HEK293 (cell line): ENCODE results near the gene NDUFB10.

Experiments used
- CTCF ChIA-PET: fragments of 350-600 bp; formaldehyde crosslinking; extraction: SDS; loops from one replicate; lab custom pipeline; 2021; ENCODE audit warnings: antibody characterized with exemption; lab: Yijun Ruan, JAX
- POLR2A ChIA-PET: fragments of 300-600 bp; formaldehyde crosslinking; extraction: SDS; loops from one replicate; lab custom pipeline; 2020; ENCODE audit warnings: antibody characterized with exemption, inconsistent platforms; lab: Yijun Ruan, JAX
- H3K27ac ChIP-seq: fragments of 200-500 bp; sonication (Bioruptor generic); 2 replicates; pipeline ENCODE4 v1.5.1; 2014; ENCODE audit warnings: low read depth, low read length, control low read depth, inconsistent platforms; ENCODE audit errors: extremely low read depth
- H3K36me3 ChIP-seq, 2 experiments: fragments of 200-500 bp in 1 of 2; sonication (Bioruptor generic) in 1 of 2; 1 replicate in 1 of 2; 2 replicates in 1 of 2; pipeline ENCODE4 v1.5.1; 2014 to 2017; ENCODE audit warnings: inconsistent platforms in 2 of 2, low read length in 2 of 2; ENCODE audit not compliant: control insufficient read depth in 2 of 2, insufficient read depth in 1 of 2
- H3K4me1 ChIP-seq: fragments of 200-500 bp; sonication (Bioruptor generic); 2 replicates; pipeline ENCODE4 v1.5.1; 2014; ENCODE audit warnings: mild to moderate bottlenecking, low read length, inconsistent platforms; ENCODE audit not compliant: control insufficient read depth, insufficient read depth
- H3K4me3 ChIP-seq: 2 replicates; pipeline ENCODE4 v1.5.1; 2011; ENCODE audit warnings: low read depth, mild to moderate bottlenecking, control low read depth, low read length, moderate library complexity
- H3K9me3 ChIP-seq: fragments of 200-500 bp; sonication (Bioruptor generic); 2 replicates; pipeline ENCODE4 v1.5.1; 2014; ENCODE audit warnings: low read depth, low read length, inconsistent platforms; ENCODE audit not compliant: control insufficient read depth, insufficient read depth
- EGR2 ChIP-seq: fragments of 450-650 bp; formaldehyde crosslinking; IDR thresholded peaks from 2 replicates; pipeline ENCODE4 v1.5.1; 2016; ENCODE audit warnings: low read depth, missing biosample characterization, missing genetic modification characterization
- HOXD13 ChIP-seq: sonication (generic); formaldehyde crosslinking; IDR thresholded peaks from 2 replicates; pipeline ENCODE4 v1.8.0; 2022; ENCODE audit warnings: missing genetic modification reagents, borderline replicate concordance
- SP2 ChIP-seq: fragments of 450-650 bp; formaldehyde crosslinking; IDR thresholded peaks from 2 replicates; pipeline ENCODE4 v1.5.1; 2016; ENCODE audit warnings: missing biosample characterization, missing genetic modification characterization
- ZBTB7A ChIP-seq: fragments of 450-650 bp; formaldehyde crosslinking; IDR thresholded peaks from 2 replicates; pipeline ENCODE4 v1.5.1; 2016; ENCODE audit warnings: low read depth, missing biosample characterization, missing genetic modification characterization
- ZNF10 ChIP-seq: fragments of 450-650 bp; formaldehyde crosslinking; IDR thresholded peaks from 2 replicates; pipeline ENCODE4 v1.5.1; 2017; ENCODE audit warnings: missing biosample characterization, missing genetic modification characterization
- ZNF341 ChIP-seq: fragments of 450-650 bp; formaldehyde crosslinking; IDR thresholded peaks from 2 replicates; pipeline ENCODE4; 2016; ENCODE audit warnings: low read depth, missing biosample characterization, missing genetic modification characterization
- ZNF585B ChIP-seq: fragments of 450-650 bp; formaldehyde crosslinking; IDR thresholded peaks from 2 replicates; pipeline ENCODE4 v1.5.1; 2016; ENCODE audit warnings: missing biosample characterization, missing genetic modification characterization
- ZNF76 ChIP-seq: fragments of 450-650 bp; formaldehyde crosslinking; IDR thresholded peaks from 2 replicates; pipeline ENCODE4; 2016; ENCODE audit warnings: low read depth, missing biosample characterization, missing genetic modification characterization, borderline replicate concordance
- ZNF830 ChIP-seq: fragments of 450-650 bp; IDR thresholded peaks from 2 replicates; pipeline ENCODE4 v1.5.0; 2018; ENCODE audit warnings: missing biosample characterization, missing genetic modification characterization, low read depth, mild to moderate bottlenecking, moderate library complexity
- ZNF843 ChIP-seq: fragments of 450-650 bp; formaldehyde crosslinking; IDR thresholded peaks from 2 replicates; pipeline ENCODE4 v1.5.1; 2016; ENCODE audit warnings: missing biosample characterization, missing genetic modification characterization
- ZSCAN30 ChIP-seq: fragments of 450-650 bp; IDR thresholded peaks from 2 replicates; pipeline ENCODE4 v1.5.1; 2018; ENCODE audit warnings: missing biosample characterization, mild to moderate bottlenecking, missing genetic modification characterization, moderate library complexity
- TF ChIP-seq, protein P1 (sequence below): fragments of 450-650 bp; formaldehyde crosslinking; IDR thresholded peaks from 2 replicates; pipeline ENCODE4 v1.5.1; 2016; ENCODE audit warnings: missing biosample characterization, missing genetic modification characterization, borderline replicate concordance
- TF ChIP-seq, protein P2 (sequence below): fragments of 450-650 bp; formaldehyde crosslinking; IDR thresholded peaks from 2 replicates; pipeline ENCODE4 v1.5.1; 2016; ENCODE audit warnings: missing biosample characterization, missing genetic modification characterization
- TF ChIP-seq, protein P3 (sequence below): fragments of 450-650 bp; IDR thresholded peaks from 2 replicates; pipeline ENCODE4 v1.5.1; 2018; ENCODE audit warnings: missing biosample characterization, missing genetic modification characterization
- TF ChIP-seq, protein P4 (sequence below): fragments of 450-650 bp; formaldehyde crosslinking; IDR thresholded peaks from 2 replicates; pipeline ENCODE4 v1.5.1; 2016; ENCODE audit warnings: missing biosample characterization, missing genetic modification characterization

Gene NDUFB10

DNA sequence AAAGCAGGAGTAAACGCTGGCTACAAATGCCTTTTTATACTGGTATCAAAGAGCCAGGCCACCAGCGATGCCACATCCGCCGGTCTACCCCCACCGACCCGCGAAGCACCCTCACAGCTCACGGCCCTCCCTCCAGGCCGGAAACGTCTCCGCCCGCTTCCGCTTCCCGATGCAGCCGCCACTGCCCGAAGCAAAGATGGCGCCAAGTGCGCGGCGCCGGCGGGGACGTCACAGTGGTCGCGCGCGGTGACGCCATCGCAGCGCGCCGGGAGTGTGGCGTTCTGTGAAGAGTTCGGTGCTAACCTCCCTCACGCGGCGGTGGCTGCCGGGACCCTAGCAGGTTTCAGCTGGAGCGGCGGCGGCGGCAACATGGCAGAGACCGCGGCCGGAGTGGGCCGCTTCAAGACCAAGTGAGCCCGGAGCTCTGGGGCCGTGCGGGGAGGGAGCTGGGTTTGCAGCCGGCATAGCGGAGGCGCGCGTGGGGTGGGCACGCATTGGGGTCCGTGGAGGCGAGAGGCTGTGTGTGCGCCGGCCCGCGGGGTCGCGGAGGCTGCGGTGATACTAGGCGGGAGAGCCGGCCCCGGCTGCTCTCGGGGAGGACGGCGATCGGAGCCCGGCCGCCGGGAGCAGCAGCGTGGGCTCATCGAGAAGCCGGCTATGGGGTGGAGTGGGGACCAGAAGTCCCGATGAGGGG, 12.6 kb downstream of the NDUFB10 start, which contains the start of gene TBL3 (continued):
- TF ChIP-seq, protein P1, sequence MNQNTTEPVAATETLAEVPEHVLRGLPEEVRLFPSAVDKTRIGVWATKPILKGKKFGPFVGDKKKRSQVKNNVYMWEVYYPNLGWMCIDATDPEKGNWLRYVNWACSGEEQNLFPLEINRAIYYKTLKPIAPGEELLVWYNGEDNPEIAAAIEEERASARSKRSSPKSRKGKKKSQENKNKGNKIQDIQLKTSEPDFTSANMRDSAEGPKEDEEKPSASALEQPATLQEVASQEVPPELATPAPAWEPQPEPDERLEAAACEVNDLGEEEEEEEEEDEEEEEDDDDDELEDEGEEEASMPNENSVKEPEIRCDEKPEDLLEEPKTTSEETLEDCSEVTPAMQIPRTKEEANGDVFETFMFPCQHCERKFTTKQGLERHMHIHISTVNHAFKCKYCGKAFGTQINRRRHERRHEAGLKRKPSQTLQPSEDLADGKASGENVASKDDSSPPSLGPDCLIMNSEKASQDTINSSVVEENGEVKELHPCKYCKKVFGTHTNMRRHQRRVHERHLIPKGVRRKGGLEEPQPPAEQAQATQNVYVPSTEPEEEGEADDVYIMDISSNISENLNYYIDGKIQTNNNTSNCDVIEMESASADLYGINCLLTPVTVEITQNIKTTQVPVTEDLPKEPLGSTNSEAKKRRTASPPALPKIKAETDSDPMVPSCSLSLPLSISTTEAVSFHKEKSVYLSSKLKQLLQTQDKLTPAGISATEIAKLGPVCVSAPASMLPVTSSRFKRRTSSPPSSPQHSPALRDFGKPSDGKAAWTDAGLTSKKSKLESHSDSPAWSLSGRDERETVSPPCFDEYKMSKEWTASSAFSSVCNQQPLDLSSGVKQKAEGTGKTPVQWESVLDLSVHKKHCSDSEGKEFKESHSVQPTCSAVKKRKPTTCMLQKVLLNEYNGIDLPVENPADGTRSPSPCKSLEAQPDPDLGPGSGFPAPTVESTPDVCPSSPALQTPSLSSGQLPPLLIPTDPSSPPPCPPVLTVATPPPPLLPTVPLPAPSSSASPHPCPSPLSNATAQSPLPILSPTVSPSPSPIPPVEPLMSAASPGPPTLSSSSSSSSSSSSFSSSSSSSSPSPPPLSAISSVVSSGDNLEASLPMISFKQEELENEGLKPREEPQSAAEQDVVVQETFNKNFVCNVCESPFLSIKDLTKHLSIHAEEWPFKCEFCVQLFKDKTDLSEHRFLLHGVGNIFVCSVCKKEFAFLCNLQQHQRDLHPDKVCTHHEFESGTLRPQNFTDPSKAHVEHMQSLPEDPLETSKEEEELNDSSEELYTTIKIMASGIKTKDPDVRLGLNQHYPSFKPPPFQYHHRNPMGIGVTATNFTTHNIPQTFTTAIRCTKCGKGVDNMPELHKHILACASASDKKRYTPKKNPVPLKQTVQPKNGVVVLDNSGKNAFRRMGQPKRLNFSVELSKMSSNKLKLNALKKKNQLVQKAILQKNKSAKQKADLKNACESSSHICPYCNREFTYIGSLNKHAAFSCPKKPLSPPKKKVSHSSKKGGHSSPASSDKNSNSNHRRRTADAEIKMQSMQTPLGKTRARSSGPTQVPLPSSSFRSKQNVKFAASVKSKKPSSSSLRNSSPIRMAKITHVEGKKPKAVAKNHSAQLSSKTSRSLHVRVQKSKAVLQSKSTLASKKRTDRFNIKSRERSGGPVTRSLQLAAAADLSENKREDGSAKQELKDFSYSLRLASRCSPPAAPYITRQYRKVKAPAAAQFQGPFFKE (tag by site-specific recombination), result peak; percentile 84; the same call in 1 of the 2 replicates
- TF ChIP-seq ZNF830, result no peak
- TF ChIP-seq ZNF585B, result no peak
- TF ChIP-seq, protein P2, sequence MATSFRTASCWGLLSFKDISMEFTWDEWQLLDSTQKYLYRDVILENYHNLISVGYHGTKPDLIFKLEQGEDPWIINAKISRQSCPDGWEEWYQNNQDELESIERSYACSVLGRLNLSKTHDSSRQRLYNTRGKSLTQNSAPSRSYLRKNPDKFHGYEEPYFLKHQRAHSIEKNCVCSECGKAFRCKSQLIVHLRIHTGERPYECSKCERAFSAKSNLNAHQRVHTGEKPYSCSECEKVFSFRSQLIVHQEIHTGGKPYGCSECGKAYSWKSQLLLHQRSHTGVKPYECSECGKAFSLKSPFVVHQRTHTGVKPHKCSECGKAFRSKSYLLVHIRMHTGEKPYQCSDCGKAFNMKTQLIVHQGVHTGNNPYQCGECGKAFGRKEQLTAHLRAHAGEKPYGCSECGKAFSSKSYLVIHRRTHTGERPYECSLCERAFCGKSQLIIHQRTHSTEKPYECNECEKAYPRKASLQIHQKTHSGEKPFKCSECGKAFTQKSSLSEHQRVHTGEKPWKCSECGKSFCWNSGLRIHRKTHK (tag by site-specific recombination), result no peak
- peak; percentile 96 for TF ChIP-seq ZSCAN30 (tag by site-specific recombination)
- peak; percentile 48; the same call in 1 of the 2 replicates for TF ChIP-seq ZNF10
- TF ChIP-seq, protein P3, sequence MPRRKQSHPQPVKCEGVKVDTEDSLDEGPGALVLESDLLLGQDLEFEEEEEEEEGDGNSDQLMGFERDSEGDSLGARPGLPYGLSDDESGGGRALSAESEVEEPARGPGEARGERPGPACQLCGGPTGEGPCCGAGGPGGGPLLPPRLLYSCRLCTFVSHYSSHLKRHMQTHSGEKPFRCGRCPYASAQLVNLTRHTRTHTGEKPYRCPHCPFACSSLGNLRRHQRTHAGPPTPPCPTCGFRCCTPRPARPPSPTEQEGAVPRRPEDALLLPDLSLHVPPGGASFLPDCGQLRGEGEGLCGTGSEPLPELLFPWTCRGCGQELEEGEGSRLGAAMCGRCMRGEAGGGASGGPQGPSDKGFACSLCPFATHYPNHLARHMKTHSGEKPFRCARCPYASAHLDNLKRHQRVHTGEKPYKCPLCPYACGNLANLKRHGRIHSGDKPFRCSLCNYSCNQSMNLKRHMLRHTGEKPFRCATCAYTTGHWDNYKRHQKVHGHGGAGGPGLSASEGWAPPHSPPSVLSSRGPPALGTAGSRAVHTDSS (tag by site-specific recombination), result peak; percentile 56
- no peak for TF ChIP-seq HOXD13 (CRISPR knock-in tag)

DNA sequence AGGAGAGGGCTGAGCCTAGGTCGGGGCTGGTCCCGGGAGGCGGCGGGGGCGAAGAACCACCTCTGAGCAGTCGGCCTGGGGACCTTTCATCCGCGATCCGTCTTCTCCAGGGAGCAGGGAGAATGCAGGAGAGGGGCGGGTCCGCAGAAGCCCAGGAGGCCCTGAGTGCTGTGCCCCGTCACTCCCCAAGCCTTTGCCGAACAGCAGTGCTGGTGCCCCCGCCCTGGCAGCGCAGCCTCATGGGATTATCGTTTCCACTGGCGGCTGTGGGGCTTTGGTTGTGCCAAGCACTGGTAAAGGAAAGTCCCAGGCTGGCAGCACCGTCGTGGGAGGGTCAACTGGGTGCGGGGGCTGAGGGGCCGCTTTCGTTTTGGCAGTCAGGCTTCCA, 13.1 kb downstream of the NDUFB10 start:
- Histone ChIP-seq H3K4me3 (peak overlapping the region; percentile 97), H3K36me3 (peaks cover 0 to 35% of the 10 kb centered on the region in 2 experiments; a peak in 1 of 3 replicates), H3K9me3 (no peaks in the 10 kb centered on the region), H3K4me1 (no peaks in the 10 kb centered on the region), H3K27ac (peak overlapping the region; percentile 88; the same call in 1 of the 2 replicates)
- ChIA-PET CTCF (interaction anchor here (1.2 kb wide), 1 partner anchor 12 kb away, joined by 4 read pairs; no protein-coding TSS in a partner anchor), POLR2A (interaction anchor here (1.2 to 1.8 kb wide), 5 partner anchors 9 to 190 kb away, joined by 3 to 17 read pairs (median 9); partner anchors contain the start of genes GFER, NUBP2 and SPSB3)
- TF ChIP-seq, protein P1 (tag by site-specific recombination), result no peak
- TF ChIP-seq ZNF76, result peak; percentile 82
- TF ChIP-seq ZBTB7A (tag by site-specific recombination), result no peak
- TF ChIP-seq SP2 (tag by site-specific recombination), result peak; percentile 20
- no peak for TF ChIP-seq ZNF843 (tag by site-specific recombination)
- TF ChIP-seq, protein P4, sequence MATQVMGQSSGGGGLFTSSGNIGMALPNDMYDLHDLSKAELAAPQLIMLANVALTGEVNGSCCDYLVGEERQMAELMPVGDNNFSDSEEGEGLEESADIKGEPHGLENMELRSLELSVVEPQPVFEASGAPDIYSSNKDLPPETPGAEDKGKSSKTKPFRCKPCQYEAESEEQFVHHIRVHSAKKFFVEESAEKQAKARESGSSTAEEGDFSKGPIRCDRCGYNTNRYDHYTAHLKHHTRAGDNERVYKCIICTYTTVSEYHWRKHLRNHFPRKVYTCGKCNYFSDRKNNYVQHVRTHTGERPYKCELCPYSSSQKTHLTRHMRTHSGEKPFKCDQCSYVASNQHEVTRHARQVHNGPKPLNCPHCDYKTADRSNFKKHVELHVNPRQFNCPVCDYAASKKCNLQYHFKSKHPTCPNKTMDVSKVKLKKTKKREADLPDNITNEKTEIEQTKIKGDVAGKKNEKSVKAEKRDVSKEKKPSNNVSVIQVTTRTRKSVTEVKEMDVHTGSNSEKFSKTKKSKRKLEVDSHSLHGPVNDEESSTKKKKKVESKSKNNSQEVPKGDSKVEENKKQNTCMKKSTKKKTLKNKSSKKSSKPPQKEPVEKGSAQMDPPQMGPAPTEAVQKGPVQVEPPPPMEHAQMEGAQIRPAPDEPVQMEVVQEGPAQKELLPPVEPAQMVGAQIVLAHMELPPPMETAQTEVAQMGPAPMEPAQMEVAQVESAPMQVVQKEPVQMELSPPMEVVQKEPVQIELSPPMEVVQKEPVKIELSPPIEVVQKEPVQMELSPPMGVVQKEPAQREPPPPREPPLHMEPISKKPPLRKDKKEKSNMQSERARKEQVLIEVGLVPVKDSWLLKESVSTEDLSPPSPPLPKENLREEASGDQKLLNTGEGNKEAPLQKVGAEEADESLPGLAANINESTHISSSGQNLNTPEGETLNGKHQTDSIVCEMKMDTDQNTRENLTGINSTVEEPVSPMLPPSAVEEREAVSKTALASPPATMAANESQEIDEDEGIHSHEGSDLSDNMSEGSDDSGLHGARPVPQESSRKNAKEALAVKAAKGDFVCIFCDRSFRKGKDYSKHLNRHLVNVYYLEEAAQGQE, result no peak
- TF ChIP-seq ZNF341 (tag by site-specific recombination), result peak; percentile 81
- TF ChIP-seq EGR2 (tag by site-specific recombination), result no peak
